HEK293T (cell line): Measurements from ENCODE around the gene SH3PXD2A.
"Not testable (repeated sequence)": the region's sequence is repeated elsewhere in the genome, so short reads cannot be mapped to it uniquely, and the experiment has no call there.

Experiments used
- CTCF ChIA-PET: fragments of 350-600 bp; formaldehyde crosslinking; extraction: SDS; loops from one replicate; lab custom pipeline; 2021; ENCODE audit warnings: antibody characterized with exemption, inconsistent platforms; lab: Yijun Ruan, JAX
- POLR2A ChIA-PET: fragments of 350-600 bp; formaldehyde crosslinking; extraction: SDS; loops from one replicate; lab custom pipeline; 2020; ENCODE audit warnings: antibody characterized with exemption, inconsistent platforms; lab: Yijun Ruan, JAX
- DNase-seq: peaks from one replicate; pipeline ENCODE4 v3.0.0; 2012; ENCODE audit warnings: mixed read lengths; ENCODE audit errors: extremely low spot score
- ARNT ChIP-seq: fragments of 450-650 bp; IDR thresholded peaks from 2 replicates; pipeline ENCODE4 v1.6.1; 2017; ENCODE audit warnings: mild to moderate bottlenecking
- BHLHE40 ChIP-seq: fragments of 450-650 bp; IDR thresholded peaks from 2 replicates; pipeline ENCODE4 v1.6.1; 2016; ENCODE audit warnings: mild to moderate bottlenecking, moderate library complexity, borderline replicate concordance
- CTBP1 ChIP-seq: fragments of 450-650 bp; IDR thresholded peaks from 2 replicates; pipeline ENCODE4 v1.6.1; 2016; ENCODE audit warnings: borderline replicate concordance
- ELF4 ChIP-seq: fragments of 450-650 bp; IDR thresholded peaks from 2 replicates; pipeline ENCODE4 v1.6.1; 2017; ENCODE audit warnings: antibody characterized with exemption
- FOXA1 ChIP-seq: fragments of 450-650 bp; IDR thresholded peaks from 2 replicates; pipeline ENCODE4 v1.6.1; 2016; ENCODE audit warnings: mild to moderate bottlenecking
- FOXK2 ChIP-seq: fragments of 450-650 bp; IDR thresholded peaks from 2 replicates; pipeline ENCODE4 v1.6.1; 2016; ENCODE audit warnings: mild to moderate bottlenecking
- FOXM1 ChIP-seq: fragments of 450-650 bp; IDR thresholded peaks from 2 replicates; pipeline ENCODE4 v1.6.1; 2017; ENCODE audit warnings: mild to moderate bottlenecking, borderline replicate concordance
- HDGF ChIP-seq: fragments of 450-650 bp; IDR thresholded peaks from 2 replicates; pipeline ENCODE4 v1.6.1; 2017; ENCODE audit warnings: antibody characterized with exemption, borderline replicate concordance
- L3MBTL2 ChIP-seq: fragments of 450-650 bp; conservative IDR thresholded peaks from 2 replicates; pipeline ENCODE4 v1.6.1; 2016; ENCODE audit warnings: mild to moderate bottlenecking
- LEF1 ChIP-seq: fragments of 450-650 bp; IDR thresholded peaks from 2 replicates; pipeline ENCODE4 v1.6.1; 2017; ENCODE audit warnings: mild to moderate bottlenecking, borderline replicate concordance
- NFRKB ChIP-seq: fragments of 450-650 bp; IDR thresholded peaks from 2 replicates; pipeline ENCODE4 v1.6.1; 2016; ENCODE audit warnings: mild to moderate bottlenecking, moderate library complexity
- SP1 ChIP-seq: fragments of 450-650 bp; IDR thresholded peaks from 2 replicates; pipeline ENCODE4 v1.6.1; 2017
- SUZ12 ChIP-seq: fragments of 450-650 bp; IDR thresholded peaks from 2 replicates; pipeline ENCODE4 v1.6.1; 2016; ENCODE audit warnings: mild to moderate bottlenecking
- TARDBP ChIP-seq: fragments of 450-650 bp; IDR thresholded peaks from 2 replicates; pipeline ENCODE4 v1.6.1; 2016
- ZNF384 ChIP-seq: fragments of 450-650 bp; IDR thresholded peaks from 2 replicates; pipeline ENCODE4 v1.6.1; 2016
- TF ChIP-seq, protein P1 (sequence below): fragments of 450-650 bp; IDR thresholded peaks from 2 replicates; pipeline ENCODE4 v1.6.1; 2016

Gene SH3PXD2A

DNA sequence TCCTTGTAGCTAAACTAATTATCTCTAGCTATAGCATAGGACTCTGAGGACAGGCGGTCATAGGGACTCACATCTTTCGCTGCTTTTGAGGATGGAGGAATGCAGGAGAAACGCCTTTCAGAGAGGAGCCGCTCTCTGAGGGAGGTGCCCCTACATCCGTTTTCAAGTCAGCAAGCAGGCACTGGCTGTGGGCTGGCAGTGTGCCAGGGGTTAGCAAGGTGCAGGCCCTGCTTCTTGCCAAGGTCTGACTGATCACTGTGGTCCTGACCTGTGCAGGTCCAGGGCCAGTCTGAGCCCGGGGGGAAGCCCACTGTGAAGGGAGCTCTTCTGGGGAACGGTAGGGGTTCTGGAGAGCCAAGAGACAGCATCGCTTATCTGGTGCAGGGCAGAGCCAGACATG is 89.4 kb downstream of the SH3PXD2A start:
- POLR2A ChIA-PET = no interaction called here

DNA sequence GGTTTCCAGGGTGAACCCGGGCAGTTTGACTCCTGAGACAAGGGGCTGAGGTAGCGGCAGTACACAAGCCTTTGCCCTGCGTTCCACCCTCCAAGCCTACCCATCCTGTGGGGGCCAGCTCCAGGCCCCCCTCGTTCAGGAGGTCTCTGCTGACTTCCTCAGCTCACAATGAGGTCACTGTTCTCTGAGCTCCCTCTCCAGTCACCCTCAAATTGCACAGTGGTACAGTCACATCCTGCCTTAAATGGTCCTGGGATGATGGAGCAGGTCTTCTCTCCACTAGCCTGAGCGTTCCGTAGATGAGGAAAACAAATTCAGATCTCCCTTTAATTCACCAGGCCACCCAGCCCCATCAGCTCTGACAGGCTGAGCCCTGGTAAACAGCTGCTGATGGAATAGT is 90.2 kb downstream of the SH3PXD2A start:
- ChIA-PET CTCF (interaction anchor here (1.1 to 1.8 kb wide), 2 partner anchors 12 to 53 kb away, joined by 3 to 6 read pairs; no protein-coding TSS in a partner anchor), POLR2A (no interaction called here)
- TF ChIP-seq NFRKB = no peak
- TF ChIP-seq LEF1 = no peak
- TF ChIP-seq ARNT = no peak
- no peak for TF ChIP-seq BHLHE40
- no peak for TF ChIP-seq FOXK2
- no peak for DNase-seq

More for the DNA sequence above, 89.4 kb downstream of the SH3PXD2A start:
- CTCF ChIA-PET = no interaction called here
- no peak for TF ChIP-seq HDGF
- TF ChIP-seq FOXM1 = no peak
- TF ChIP-seq FOXA1 = no peak
- TF ChIP-seq L3MBTL2 = no peak
- TF ChIP-seq LEF1 = no peak
- TF ChIP-seq ARNT = no peak
- TF ChIP-seq TARDBP = no peak
- no peak for TF ChIP-seq SP1
- no peak for TF ChIP-seq SUZ12
- no peak for DNase-seq

DNA sequence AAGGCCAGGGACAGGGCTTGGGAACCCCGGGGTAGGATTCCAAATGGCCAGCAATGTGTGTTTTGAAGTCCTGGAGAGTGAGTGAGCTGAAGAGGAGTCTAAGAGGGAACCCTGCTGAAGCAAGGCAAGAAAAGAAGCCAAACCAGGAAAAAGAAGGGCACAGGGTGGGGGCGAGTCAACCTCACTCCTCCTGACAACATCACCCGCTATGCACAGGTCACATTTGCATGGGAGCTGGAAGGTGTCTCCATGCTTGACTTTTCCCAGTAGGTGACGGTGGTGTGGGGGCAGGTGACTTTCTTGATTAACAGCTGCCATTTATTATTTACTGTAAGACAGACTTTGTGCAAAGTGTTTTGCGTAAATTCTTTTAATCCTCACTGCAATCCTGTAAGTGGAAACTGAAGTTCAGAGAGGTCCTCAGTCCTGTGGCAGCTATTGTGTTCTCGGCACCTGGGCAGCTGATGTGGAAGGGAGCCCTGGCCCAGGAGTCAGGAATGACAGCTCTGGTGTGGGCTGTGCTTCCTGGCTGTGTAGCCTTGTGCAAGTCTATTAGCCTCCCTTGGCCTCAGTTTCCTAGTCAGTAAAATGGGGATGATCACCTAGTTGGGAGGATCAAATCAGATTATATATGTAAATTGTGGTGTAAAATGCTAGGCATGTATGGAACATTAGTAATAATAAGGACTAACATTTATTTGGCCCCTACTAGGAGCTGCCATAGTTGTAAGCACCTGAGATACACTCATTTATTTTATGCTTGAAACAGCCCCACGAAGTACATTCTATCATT is 90.9 kb downstream of the SH3PXD2A start:
- ChIA-PET CTCF (interaction anchor here (1.1 to 1.8 kb wide), 2 partner anchors 11 to 52 kb away, joined by 3 to 6 read pairs; no protein-coding TSS in a partner anchor), POLR2A (no interaction called here)
- no peak for TF ChIP-seq SP1
- no peak for TF ChIP-seq NFRKB
- TF ChIP-seq ZNF384 = no peak
- DNase-seq = no peak

GRCh38 chr10:103763374-103764202 is 91.8 kb downstream of the SH3PXD2A start:
- CTCF ChIA-PET = interaction anchor here (1.8 kb wide), 1 partner anchor 11 kb away, joined by 6 read pairs; no protein-coding TSS in a partner anchor
- TF ChIP-seq SUZ12 (no peak), ARNT (no peak), FOXA1 (no peak), ELF4 (no peak), SP1 (no peak), TARDBP (no peak)
- POLR2A ChIA-PET = no interaction called here

DNA sequence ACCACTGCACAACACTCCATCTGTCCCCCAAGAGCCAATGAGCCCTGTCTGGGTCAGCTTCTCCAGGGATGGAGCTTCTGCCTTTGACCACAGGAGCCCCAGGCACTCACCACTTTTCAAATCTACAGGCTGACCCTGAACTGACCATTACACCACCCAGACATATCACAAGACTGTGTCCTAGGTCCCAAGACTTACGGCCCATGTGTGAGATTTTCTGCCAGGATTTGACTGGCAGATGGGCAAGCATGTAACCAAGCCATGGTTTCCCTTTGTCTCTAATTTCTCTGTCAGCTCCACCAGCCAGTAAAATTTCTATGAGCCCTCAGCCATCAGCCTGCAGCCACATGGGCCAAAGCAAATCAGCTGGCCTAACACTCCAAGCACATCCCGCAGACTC is 92.5 kb downstream of the SH3PXD2A start:
- TF ChIP-seq ARNT = no peak
- TF ChIP-seq L3MBTL2 = no peak
- TF ChIP-seq TARDBP = no peak
- TF ChIP-seq ELF4 = no peak
- no peak for TF ChIP-seq HDGF
- TF ChIP-seq NFRKB = no peak
- TF ChIP-seq FOXK2 = no peak
- TF ChIP-seq FOXM1 = no peak
- TF ChIP-seq ZNF384 = no peak
- POLR2A ChIA-PET = no interaction called here
- CTCF ChIA-PET = no interaction called here
- DNase-seq = no peak

More at GRCh38 chr10:103763374-103764202, 91.8 kb downstream of the SH3PXD2A start:
- DNase-seq = no peak

- ChIA-PET POLR2A (no interaction called here), CTCF (no interaction called here)
- no peak for DNase-seq
- TF ChIP-seq BHLHE40 (no peak), FOXK2 (no peak), LEF1 (no peak), FOXA1 (no peak), ELF4 (no peak), FOXM1 (no peak), SP1 (no peak), CTBP1 (no peak), SUZ12 (no peak), ARNT (no peak), L3MBTL2 (no peak), ZNF384 (no peak)
These were observed 93.2 kb downstream of the SH3PXD2A start for GRCh38 chr10:103762162-103762561.

DNA sequence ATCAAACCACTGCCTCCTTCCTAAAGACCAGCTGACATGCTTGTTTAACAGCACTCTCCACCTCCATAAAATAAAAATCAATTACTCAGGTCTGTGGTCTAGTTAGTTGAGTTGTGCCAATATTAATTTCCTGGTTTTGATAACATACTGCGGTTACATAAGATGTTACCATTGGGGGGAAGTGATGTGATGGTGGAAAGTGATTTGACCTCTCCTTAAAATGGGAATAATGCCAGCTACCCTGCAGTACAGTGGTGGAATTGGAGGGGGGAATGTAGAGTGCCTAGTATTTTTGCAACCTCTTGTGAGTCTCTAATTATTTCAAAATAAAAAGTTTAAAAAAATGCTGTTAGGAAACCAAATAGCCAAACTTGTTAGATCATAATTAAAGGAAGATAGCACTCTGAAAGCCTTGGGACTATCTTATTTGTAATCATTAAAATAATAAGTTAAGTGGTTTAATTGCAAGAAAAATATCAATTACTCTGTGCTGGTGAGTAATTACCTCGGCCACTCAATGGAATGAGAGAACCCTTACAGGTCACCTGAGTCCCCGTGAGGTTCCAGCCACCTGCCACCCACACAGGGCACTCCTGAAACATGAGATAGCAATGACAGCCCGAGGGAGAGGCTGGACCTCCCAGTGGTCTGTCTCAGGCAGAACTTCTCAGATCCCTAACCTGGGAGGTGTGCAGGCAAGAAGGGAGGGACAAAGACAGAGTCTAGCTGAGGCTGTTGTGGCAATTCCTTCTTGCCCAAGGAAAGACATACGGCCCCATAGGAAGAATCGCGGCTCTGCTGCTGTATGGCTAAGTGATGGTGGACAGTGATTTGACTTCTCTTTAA is 94.1 kb downstream of the SH3PXD2A start:
- ChIA-PET CTCF (no interaction called here), POLR2A (no interaction called here)
- no peak for TF ChIP-seq HDGF
- no peak for TF ChIP-seq LEF1
- TF ChIP-seq NFRKB = no peak
- TF ChIP-seq TARDBP = no peak
- no peak for TF ChIP-seq BHLHE40
- TF ChIP-seq FOXK2 = no peak
- no peak for TF ChIP-seq ARNT
- no peak for TF ChIP-seq FOXA1
- no peak for TF ChIP-seq SP1
- no peak for TF ChIP-seq ELF4
- no peak for TF ChIP-seq FOXM1
- TF ChIP-seq CTBP1 = no peak
- TF ChIP-seq, protein P1, sequence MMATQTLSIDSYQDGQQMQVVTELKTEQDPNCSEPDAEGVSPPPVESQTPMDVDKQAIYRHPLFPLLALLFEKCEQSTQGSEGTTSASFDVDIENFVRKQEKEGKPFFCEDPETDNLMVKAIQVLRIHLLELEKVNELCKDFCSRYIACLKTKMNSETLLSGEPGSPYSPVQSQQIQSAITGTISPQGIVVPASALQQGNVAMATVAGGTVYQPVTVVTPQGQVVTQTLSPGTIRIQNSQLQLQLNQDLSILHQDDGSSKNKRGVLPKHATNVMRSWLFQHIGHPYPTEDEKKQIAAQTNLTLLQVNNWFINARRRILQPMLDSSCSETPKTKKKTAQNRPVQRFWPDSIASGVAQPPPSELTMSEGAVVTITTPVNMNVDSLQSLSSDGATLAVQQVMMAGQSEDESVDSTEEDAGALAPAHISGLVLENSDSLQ = no peak
- TF ChIP-seq SUZ12 = no peak
- no peak for TF ChIP-seq ZNF384
- TF ChIP-seq L3MBTL2 = no peak
- DNase-seq = no peak

DNA sequence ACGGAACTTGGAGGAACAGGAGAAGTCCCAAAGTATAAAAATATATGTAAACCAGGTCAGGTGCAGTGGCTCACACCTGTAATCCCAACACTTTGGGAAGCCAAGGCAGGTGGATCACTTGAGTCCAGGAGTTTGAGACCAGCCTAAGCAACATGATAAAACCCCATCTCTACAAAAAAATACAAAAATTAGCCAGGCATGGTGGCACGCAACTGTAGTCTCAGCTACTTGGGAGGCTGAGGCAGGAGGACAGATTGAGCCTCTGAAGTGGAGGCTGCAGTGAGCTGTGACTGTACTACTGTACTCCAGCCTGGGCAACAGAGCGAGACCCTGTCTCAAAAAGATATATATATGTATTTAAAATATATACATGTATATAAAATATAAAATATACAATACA is 95.1 kb downstream of the SH3PXD2A start:
- CTCF ChIA-PET, DNase-seq: not testable (repeated sequence)

More for the DNA sequence above, 95.1 kb downstream of the SH3PXD2A start:
- POLR2A ChIA-PET = not testable (repeated sequence)
